GM21576 (cell line): ENCODE results near the gene ABHD11.
"Not testable (repeated sequence)": the region's sequence is repeated elsewhere in the genome, so short reads cannot be mapped to it uniquely, and the experiment has no call there.

ENCODE experiments used
- ATAC-seq: cut with Tn5 transposase; IDR thresholded peaks from one replicate; pipeline ENCODE4 v1.9.1; 2021; ENCODE audit warnings: mild to moderate bottlenecking, moderate library complexity; ENCODE audit not compliant: unreplicated experiment

ABHD11 gene, protein sequence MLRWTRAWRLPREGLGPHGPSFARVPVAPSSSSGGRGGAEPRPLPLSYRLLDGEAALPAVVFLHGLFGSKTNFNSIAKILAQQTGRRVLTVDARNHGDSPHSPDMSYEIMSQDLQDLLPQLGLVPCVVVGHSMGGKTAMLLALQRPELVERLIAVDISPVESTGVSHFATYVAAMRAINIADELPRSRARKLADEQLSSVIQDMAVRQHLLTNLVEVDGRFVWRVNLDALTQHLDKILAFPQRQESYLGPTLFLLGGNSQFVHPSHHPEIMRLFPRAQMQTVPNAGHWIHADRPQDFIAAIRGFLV

DNA sequence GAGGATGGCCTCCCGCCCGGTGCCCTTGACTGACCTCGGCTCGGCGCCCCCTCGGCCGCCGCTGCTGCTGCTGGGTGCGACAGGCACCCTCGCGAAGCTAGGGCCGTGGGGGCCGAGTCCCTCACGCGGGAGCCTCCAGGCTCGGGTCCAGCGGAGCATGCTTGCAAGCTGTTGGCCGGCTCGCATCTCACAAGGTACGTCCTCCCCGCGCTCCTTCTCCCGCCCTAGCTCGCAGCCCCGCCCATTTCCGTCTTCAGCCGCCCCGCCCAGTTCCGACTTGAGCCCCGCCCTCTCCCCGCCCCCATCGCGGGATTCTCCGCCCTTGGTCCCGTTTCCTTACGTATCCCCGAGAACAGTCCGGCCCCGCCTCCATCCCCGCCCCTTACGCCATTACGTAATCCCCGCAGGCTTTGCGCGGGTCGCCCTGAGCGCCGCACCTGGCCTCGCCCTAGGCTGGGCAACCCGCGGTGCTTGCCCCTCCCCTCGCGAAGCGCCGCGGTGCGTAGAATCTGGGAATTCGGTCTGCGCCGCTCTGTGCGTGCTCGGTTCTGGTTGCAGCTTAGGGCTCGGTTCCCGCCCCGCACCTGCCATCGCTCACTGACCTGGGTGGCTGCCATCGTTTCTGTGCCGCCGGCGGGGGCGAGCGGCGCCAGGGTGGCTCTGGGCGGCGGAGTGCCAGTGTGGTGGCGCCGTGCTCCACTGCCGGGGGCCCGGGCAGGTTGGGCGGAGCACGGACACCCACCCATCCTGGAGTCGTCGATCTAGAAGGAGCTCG, at the start of gene ABHD11:
Gene ABHD11, minus strand, starts transcription at position 191 of the 775 bp plus-strand sequence. Its CDS starts 32 bp downstream, at position 159.
- peak; percentile 86 for ATAC-seq

DNA sequence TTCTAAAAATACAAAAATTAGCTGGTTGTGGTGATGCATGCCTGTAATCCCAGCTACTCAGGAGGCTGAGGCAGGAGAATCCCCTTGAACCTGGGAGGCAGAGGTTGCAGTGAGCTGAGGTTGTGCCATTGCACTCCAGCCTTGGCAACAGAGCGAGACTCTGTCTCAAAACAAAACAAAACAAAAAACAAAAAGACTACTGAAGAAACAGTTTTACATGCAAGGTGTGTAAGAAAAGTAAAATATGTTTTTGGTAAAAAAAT, 49.1 kb upstream of the ABHD11 start:
- not testable (repeated sequence) for ATAC-seq

DNA sequence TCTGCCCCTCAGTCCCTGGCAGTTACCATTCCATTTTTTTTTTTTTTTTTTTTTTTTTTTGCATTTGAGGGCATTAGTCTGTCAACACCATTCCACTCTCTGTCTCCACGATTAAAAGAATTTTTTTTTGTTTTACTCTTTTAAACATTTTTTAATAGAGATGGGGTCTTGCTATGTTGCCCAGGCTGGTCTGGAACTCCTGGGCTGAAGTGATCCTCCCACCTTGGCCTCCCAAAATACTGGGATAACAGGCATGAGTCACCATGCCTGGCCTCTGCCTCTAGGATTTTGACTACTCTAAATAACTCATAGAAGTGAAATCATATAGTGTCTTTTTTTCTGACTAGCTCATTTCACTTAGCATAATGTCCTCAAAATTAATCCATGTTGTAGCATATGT, 48.0 kb upstream of the ABHD11 start:
- ATAC-seq, result no peak

DNA sequence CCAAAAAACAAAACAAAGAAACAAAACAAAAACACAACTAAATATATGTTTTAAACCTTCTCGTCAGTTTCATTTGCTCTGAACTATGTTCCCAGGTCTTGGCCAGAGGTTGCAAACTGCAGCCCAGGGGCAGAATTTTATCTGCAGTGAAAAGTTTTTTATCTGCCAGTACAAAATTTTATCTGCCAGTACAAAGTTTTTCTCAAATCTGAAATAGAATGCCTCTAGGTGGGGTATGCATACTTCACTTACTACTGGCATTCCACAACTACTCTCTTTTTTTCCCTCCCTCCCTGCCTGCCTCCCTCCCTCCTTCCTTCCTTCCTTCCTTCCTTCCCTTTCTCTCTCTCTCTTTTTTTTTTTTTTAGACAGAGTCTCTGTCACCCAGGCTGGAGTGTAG, 40.9 kb upstream of the ABHD11 start:
- ATAC-seq, result no peak

DNA sequence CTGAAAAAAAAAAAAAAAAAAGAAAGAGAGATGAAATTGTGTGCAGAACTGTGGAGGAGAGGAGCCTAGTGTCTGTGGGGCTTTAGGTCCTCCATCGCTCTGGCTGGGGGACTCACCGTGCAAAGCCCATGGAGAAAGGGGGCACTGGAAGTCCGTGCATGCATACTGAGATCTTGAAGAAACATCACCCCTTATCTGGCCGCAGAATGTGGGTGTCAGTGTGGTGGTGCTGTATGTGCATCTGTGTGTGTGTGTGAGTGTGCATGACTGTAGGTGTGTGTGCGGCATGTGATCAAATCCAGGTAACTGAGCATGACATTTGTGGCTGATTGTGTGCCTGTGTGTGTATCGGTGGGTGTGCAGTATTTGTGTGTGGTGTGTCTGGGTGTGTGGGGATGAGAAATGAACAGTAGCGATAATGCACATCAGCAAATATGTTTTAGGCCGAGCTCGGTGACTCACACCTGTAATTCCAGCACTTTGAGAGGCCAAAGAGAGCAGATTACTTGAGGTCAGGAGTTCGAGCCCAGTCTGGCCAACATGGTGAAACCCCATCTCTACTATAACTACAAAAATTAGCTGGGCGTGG, 40.3 kb upstream of the ABHD11 start:
- no peak for ATAC-seq

DNA sequence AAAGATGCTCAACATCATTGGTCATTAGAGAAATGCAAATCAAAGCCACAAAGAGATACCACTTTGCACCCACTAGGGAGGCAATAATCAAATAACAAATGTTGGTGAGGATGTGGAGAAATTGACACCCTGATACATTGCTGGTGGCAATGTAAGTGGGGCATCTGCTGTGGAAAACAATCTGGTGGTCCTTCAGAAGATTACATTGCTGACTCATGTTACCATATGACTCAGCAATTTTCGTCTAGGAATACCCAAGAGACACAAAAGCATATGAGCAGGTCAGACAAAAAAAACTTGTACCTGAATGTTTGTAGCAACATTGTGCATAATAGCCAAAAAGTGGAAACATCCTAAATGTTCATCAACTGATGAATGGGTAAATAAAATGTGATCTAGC, 36.3 kb upstream of the ABHD11 start:
- ATAC-seq, result no peak

DNA sequence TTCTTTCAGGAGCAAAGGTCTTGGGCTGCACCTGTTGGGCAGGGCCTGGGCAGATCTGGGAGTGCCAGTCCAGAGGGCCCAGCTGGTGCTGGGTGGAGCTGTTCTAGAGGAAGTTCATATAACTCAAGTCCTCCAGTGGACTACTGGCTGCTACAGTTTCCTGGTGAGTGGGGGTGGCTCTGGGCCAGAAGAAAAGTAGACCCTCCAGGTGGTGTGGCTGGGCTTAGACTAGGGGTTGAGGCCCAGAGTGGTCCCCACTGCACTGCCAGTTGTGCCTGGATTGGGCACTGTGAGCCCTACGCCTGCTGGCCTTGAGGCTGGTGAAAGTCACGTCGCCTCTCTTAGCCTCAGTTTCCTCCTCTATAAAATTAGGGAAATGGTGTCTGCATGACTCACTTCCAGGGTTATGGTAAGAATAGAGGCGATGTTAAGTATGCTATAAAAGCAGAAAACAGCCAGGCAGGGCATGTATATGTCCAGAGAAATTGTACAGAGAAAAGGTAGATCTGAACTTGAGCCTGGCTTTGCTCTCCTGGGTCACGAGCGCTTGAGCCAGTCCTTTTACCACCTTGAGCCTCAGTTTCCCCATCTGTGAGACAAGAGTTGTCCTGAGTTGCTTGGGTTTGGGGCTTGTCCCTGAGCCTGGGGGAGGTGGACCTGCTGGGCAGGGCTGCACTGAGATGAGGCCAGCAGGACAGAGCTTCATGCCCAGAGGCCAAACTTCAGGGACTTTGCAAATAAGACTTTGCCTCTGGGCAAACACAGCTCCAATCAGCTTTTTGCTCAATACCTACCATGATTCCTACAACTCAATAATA, 35.3 kb upstream of the ABHD11 start:
- ATAC-seq, result no peak

DNA sequence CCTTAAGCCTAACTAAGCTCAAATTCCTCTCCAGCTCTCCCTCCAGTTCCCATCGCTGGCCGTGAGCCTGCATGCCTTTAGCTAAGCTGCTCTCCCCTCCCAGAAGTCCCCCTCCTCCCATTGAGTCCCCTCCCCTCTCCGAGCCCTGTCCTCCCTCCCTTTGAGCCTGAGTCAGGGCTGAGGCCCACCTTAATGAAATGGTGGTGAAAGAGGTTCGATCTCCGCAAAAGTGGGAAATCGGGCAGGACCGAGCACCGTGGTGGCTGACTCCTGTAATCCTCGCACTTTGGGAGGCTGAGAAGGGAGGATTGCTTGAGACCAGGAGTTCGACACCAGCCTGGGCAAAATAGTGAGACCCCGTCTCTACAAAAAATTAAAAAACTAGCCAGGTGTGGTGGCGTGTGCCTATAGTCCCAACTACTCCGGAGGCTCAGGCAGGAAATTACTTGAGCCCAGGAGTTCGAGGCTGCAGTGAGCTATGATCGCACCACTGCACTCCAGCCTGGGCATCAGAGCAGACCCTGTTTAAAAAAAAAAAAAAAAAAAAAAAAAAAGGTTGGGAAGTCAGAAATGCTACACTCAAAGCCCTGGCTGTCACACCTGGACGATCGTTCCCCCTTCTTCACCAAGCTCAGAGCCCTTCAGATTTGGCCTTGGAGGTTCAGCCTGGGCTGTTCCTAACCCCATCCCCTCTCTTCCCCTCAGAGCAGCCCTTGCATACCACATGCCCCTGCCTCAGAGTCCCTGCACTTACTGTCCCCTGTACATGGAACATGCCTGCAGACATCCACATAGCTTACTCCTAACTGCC, 32.5 kb upstream of the ABHD11 start:
- no peak for ATAC-seq

DNA sequence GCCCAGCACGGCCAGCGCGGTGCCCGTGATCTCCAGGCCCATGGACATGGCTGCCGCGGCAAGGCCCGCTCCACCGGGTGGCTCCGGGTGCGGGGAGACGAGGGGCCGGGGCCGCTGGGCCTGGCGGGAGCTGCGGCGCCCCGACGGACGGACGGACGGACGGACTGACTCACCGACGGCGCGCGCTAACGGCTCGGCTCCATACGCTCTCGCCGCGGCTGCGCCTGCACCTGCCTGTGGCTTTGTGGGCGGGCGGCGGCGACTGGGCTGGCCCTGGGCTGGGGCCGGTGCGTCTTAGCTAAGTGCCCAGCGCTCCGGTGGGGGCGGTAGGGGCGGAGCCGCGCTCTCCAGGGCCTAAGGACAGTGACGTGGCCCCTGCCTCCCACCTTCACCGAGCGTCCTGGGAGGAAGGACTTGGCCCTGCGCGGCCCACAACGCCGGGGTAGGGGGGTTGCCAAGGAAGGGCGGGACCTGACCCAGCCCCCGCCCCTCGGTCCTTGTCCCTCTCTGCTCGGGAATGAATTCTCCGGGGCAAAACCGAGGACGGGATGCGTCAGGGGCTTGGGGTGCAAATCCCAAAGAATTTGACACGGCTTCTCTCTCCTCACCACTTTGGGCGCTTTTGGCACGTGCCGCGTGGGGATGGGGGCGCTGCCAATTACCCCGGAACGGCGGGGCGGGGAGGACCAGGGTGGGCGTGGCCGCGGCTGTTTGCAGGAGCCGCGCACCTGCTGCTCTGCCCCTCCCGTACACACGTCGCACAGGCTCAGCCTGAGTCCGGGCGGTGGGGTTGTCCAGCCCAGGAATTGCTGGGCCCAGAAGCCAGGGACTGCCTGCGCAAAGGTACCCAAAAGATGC, 31.6 kb upstream of the ABHD11 start, which contains the start of gene CLDN3:
Gene CLDN3, minus strand, starts transcription at position 269 of the 858 bp plus-strand sequence. Its CDS starts 221 bp downstream, at position 48.
- ATAC-seq, result no peak

DNA sequence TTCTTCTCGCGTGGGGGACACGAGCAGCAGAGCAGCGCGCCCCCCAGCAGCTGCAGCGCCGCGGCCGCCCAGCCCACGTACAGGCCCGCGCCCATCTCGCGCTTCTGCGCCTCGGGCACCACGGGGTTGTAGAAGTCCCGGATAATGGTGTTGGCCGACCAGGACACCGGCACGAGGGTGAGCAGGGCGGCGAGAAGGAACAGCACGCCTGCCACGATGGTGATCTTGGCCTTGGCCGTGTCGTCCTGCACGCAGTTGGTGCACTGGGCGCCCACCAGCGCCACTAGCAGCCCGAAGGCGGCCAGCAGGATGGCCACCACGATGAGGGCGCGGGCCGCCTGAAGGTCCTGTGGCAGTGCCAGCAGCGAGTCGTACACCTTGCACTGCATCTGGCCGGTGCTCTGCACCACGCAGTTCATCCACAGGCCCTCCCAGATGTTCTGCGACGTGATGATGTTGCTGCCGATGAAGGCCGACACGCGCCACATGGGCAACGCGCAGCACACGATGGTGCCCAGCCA, 30.9 kb upstream of the ABHD11 start:
- ATAC-seq, result no peak

DNA sequence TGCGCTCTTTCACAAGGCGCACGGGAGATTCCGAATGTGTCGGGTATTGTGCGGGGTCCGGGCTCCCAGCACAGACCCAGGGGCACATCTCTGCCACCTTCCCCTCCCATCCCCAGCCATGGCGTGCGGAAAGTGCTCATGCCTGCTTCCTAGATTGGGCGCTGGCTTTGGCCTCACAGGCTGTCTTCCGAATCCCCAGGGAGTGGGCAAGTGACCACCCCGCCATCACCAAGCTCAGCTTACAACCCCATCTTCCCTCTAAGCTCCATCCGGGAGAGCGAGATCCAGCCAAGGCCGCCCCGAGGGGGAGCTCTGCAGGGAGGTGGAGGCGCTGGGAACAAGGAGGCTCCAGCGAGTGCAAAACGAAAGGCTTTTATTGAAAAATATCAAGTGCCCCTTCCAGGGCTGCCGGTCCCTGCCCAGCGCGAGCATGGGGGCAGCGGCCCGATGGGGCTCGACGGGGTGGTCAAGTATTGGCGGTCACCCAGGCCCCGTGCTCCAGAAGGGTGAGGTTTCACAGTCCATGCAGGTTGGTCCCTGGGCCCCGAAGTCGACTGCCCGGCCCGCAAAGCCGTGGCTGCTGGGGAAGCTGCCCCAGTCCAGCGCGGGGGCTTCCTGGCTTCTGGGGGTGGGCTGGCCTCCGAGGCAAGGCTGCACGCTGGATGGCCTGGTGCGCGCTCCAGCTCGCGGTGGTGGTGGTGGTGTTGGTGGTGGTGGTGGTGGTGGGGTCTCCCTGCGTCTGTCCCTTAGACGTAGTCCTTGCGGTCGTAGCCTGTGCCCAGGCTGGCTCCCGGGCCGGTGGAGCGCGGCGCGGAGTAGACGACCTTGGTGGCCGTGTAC, 30.3 kb upstream of the ABHD11 start:
- ATAC-seq, result no peak

DNA sequence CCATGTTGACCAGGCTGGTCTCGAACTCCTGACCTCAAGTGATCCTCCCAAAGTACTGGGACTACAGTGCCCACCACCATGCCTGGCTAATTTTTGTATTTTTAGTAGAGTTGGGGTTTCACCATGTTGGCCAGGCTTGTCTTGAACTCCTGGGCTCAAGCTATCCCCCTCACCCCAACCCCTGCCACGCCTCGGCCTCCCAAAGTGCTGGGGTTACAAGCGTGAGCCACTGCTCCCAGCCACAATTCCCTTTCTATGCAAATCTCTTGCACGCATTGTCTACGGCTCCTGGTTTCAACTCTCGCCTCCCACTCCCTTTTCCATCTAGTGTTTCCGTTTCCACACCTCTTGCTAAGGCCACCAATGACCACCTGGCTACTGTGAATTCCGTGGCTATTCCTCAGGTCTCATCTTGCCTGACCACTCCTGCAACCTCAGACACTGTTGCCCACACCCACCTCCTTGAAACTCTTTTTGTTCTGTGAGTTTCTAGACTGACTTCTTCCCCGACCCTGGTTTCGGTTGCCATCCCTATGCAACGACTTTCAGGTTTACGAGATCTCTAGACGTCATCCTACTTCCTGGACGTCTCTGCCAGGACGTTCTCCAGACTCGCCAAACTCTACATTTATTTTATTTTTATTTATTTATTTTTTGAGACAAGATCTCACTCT, 28.1 kb upstream of the ABHD11 start:
- ATAC-seq, result no peak

DNA sequence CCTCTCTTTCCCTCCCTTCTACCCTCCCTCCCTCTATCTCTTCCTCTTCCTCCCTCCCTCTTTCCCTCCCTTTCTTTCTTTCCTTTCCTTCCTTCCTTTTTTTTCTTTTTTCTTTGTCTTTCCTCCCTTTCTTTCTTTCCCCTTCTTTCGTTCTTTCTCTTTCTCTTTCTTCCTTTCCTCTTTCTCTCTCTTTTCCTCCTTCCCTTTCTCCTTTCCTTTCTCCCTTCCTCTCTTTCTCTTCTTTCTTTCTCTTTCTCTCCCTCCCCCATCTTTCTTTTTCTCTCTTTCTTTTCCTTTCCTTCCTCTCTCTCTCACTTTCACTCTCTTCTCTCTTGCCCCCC, 24.0 kb upstream of the ABHD11 start:
- ATAC-seq, result no peak

DNA sequence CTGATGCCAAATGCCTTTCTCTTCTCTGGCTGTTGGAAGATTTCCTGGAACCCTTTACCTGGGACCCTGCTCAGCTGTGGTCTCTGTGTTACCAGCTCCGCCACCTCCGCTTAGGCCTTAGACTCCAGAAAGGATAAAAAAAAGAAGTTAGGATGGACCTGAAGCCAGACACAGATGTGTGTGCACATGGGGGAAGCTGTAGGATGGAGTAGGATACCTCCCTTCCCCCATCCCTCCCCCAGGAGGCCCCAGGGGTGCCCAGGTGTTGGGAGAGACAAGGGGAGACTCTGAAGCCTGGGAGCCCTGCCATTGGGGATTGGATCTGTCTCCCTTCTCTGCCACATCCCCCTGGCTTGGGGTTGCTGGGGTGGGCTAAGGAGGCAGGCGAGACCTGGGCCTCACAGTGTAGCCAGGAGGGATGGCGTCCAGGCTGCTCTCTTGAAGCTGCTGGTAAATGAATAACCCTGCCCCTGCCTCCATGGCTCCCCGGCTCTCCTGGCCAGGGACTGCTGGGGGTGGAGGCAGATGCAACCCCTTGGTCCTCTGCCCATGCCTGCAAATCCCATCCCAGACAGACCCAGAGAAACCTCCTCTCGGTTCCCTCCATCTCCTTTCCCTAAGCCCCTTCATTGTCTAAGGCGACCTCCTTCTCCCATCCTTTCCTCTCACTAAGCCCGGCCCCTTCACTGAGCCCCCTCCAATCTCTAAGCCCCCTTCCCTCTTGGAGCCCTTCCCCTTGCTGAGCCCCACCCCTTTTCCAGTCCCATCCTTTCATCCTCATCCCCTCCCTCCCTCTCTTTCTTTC, 23.5 kb upstream of the ABHD11 start:
- ATAC-seq, result no peak

DNA sequence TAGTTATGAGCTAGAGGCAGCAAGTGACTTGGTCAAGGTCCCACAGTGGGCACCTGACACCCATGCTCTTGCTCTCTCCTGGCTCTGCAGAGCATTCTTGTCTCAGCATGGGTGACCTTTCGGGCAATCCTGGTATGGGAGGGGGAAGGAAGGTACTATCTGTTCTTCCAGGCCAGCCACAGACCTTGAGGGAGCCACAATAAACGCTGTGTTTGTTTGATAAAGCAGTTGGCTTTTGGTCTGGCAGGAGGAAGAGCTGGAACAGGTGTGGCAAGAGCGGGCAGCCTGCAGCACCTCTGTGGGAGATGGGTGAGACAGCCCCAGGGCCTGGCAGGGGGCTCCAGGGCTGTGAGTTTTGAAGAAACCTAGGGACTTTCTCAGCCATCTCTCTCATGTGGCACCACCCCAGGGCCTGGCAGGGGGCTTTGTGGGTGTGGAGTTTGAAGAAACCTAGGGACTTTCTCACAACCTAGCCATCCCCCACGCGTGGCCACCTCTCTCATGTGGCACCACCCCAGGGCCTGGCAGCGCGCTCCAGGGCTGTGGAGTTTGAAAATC, 20.1 kb upstream of the ABHD11 start:
- ATAC-seq, result no peak

DNA sequence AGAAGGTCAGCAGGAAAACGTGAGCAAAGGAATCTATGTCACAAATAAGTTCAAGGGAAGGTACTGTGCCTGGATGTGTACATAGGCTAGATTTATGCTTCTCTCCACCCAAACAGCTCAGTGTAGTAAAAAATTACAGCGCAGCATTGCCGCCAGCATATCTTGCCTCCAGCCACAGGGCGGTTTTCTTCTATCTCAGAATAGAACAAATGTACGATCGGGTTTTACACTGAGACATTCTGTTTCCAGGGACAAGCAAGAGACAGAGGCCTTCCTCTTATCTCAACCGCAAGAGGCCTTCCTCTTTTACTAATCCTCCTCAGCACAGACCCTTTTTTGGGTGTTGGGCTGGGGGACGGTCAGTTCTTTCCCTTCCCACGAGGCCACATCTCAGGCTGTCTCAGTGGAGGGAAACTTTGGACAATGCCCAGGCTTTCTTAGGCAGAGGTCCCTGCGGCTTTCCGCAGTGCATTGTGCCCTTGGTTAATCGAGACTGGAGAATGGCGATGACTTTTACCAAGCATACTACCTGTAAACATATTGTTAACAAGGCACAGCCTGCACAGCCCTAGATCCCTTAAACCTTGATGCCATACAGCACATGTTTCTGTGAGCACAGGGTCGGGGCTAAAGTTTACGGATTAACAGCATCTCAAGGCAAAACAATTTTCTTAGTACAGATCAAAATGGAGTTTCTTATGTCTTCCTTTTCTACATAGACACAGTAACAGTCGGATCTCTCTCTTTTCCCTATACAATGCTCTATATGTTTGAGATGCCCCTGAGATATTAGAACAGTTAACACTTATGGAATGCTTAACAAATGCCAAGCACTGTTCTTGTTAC, 11.6 kb upstream of the ABHD11 start:
- no peak for ATAC-seq
